NCI-H1417 (cell line): Measurements from ENCODE around the gene BPGM.
A peak's percentile ranks its signal among the peaks of the same experiment; 100 is the strongest.

Source experiments
- DNase-seq, 3 experiments: peaks; one replicate each; lab custom pipeline; 2025; lab: John Stamatoyannopoulos, UW

Gene BPGM

DNA sequence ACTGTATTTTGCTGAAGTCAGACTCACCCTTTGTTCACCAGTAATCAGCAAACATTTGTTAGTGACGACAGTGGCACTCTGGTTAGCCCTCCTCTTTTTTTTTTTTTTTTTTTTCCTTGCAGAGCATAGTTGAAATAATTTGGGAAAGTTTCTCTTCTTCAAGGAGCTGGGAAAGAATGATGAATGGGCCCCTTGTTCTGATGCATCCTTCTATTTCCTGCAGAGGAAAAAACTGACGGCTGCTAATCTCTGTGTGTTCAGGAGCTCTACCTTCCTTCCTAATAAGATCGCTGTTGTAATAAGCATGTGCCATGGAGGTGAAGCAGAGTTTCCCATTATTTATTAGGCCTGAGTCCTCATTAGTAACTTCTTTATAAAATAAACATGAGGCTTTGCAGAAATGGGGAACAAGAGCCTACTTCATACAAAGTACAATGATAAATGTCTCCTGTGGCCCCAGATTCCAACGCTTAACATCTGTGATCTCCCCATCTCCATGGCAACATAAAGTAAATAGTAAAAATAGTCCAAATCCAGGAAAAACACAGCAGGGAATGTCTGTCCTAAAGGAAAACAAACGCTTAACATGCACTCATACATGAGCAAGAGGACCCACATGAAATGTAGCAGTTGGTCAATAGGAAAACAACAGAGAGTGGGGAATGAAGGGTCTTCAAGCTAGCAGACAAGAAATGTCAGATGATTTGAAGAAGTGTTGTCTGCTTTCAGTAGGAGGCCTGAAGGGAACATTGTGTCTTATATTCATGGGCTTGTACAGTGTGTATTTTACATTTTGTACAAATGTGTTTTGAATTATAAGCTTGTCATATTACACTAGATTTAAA, 73.7 kb downstream of the BPGM start:
- DNase-seq: no peak

DNA sequence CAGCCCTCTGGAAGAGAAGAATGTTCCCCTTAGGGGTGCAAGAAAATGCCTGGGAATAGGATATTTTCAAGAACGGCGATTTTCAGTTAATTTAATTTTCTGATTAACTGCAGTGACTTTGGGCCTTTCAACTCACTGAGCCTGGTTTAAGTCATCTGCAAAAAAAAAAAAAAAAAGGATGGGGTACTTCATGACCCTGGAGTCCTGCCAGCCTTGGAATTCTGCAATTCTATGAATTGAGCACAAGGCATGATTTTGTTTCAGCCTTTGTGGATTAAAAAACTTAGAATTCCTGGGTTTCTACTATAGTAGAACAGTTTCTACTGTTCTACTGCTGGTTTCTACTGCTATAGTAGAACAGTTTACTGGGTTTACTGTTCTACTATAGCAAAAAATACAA, 74.5 kb downstream of the BPGM start:
- no peak for DNase-seq

DNA sequence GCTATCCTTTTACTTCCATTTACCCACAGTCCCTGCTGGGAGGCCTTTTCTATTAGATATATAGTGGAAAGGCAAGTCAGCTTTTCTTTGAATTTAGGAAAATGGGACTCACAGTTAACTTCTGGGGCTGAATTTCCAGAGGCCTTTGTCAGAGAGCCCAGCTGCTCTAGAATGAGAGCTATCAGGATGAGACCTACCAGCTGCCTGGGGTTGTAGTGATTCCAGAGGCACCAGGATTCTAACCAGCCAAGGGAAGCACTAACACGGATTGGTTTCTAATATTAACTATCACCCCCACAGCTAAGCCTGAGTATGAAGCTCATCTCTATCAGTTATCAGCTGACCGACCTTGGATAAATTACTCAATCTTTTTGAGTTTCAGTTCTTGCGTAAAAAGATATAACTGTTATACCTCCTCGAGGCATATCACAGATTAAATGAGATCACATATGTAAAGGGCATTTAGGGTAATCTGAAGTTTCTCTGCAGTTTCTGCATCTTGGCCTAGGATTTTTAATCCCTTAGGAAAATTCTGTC, 76.2 kb downstream of the BPGM start:
- no peak for DNase-seq

DNA sequence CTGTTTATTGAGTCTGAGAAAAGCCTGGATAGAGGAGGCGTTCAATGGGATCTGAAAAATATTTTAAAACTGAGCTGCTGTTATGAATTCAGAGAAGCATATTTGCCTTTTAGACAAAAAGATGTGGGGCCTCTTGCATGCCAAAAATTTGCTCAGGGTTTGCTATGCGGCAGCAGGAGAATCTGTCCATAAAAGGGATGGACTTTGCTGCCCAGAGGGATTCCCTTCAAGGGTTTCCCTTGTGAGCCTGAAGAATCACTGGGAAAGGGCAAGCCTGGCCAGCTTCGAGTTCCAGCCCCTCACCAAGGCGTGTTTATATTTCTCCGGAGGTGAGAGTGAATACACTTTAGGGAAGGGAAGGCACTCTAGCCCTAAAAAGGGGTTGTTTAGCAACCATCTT, 77.2 kb downstream of the BPGM start:
- no peak for DNase-seq

DNA sequence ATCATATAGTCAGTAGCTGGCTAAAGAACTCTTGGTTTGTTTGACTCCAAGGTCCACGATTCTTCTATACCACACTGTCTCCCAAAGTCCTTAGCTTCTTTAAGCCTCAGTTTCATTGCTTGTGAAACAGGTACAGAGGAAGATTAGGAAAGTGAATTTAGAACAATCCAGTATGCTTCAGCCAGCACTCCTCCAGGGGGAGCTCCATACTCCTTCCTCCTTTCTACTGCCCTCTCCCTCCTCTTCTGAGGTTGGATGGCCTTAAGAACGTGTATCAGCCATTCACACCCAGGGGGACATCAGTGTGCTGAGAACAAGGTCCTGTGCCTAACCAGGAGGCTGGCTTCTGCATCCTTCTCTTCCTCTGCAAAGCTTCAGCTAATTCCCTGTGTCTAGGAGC, 78.0 kb downstream of the BPGM start:
- peak in 1 of 3 experiments; percentile 10 for DNase-seq

DNA sequence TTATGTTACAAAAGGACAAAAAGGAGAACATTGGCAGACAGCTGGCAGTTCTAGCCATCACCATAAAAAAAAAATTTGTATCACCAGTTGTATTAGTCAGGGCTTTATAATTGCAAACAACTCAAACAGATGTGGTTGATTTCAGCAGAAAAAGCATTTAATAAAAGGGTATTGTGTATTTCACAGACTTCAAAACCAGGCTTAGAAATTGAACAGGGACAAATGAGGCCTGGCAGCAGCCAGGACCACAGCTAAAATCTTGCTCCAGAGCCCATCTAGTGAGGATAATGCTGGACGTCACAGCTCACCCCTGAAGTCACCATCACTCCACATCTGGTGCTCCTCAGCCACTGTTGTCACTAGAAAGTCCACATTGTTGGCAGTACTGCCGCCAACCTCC, 79.9 kb downstream of the BPGM start:
- no peak for DNase-seq

DNA sequence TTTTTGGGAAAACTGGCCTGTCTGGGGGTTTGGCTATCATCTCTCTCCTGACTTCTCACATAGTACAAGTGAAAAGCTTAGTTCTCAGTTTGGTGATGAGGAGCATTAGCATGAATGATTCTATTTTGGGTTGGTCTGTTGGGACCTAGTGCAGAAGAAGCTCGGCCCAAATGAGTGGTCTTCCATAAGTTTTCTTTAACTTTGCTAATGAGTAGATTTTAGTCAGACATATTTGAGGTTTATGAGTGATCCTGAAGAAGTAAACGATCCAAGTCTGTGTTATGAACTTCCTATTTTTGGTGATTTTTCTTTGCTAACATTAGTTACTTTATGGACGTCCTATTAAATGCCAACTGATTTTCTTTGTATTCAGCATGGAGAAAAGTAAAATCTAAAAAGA, 81.1 kb downstream of the BPGM start:
- no peak for DNase-seq
